ENCODE measurements around the gene IQSEC2.

The IQSEC2 gene

DNA sequence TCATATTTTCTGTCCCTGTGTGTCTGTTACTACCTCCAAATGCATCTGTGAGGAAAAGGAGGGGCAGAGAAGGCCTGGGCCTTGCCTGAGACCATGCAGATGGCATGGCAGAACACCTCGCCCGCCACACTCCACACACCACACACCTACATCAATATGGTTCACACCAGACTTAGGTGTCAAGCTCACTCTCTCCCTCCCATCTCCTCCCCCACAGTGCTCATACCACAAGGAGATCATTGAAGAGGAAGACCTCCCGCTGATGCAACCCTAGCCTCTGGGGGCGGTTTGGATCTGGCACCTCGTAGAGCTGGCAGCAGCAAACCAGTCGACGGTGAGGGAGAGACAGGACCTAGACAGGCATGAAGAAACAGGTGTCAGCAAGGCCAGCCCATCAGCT, 39.8 kb downstream of the IQSEC2 start:
- no peak for DNase-seq

DNA sequence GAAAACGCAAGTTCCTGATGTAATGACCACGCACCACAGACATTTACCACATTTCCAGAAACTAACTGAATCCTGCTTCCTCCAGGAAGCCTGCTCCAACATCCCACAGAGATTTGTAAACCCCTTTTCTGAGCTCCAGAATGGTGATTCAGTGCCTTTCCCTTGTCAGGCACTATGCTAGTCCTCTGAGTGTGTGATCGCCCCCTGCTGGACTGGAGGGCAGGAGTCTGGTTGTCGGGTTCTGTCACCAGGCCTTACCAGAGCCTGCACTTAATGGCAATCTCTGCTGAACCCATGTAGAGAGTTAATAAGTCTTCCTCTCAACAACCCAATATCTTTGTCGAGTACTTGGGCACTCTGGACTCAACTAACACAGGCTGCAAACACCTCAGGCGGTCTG, 41.9 kb downstream of the IQSEC2 start:
- no peak for DNase-seq

- no peak for DNase-seq
Measured at GRCh38 chrX:53237056-53237455, 44.3 kb downstream of the IQSEC2 start.

- DNase-seq, result no peak
Measured at GRCh38 chrX:53236025-53236679, 45.2 kb downstream of the IQSEC2 start.

DNA sequence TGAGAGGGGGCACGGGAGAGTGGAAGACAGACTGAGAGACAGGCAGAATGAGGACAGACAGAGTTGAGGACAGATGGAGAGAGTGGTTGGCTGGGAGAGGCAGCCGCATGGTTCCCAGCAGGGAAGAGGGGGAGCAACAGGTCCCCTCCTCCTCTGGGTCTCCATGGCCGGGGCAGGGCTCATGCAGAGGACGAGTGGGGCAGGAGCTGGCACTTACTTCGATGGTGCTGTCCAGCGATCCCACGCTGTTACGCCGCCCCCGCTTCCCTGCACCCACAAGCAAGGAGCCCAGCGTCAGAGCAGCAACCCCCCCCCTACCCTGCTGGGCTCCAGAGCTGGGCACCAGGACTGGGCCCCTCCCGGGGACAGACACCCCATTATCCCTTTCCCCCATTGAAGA, 45.8 kb downstream of the IQSEC2 start:
- no peak for DNase-seq

- DNase-seq, result no peak
Measured at GRCh38 chrX:53234484-53234883, 46.9 kb downstream of the IQSEC2 start.

DNA sequence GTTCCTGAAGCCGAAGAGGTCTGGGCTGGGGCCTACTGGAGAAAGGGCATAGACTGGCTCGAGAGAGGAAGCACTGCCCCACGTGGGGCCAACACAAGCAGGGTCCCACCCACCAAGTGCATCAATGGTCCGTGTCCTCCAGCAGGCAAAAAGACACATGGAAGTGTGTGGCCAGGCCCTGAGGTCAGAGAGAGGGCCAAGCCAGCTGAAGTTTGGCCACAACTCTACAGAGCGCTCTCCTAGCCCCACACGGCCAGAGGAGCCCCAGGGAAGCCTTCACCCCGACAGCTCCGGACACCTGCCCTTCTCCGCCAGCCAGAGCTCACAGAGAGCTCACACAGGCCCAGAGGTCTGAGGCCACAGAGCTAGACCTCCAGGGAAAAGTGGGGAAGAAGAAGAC, 47.8 kb downstream of the IQSEC2 start:
- no peak for DNase-seq

DNA sequence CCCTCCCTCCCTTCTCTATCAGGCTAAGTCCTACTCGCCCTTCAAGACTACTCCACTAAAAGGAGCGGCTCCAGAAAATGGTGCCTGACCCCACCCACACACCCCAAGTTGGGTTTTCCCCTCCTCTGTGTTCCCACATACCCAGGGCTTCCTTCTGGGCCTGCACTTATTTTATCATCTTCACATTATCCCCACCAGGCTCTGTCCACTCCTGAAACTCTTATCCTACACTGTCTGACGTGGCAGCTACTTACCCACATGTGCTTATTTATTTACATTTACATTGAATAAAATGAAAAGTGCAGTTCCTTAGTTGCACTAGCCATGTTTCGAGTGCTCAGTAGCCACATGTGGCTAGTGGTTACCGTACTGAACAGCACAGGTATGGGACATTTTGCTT, 51.3 kb downstream of the IQSEC2 start:
- no peak for DNase-seq

DNA sequence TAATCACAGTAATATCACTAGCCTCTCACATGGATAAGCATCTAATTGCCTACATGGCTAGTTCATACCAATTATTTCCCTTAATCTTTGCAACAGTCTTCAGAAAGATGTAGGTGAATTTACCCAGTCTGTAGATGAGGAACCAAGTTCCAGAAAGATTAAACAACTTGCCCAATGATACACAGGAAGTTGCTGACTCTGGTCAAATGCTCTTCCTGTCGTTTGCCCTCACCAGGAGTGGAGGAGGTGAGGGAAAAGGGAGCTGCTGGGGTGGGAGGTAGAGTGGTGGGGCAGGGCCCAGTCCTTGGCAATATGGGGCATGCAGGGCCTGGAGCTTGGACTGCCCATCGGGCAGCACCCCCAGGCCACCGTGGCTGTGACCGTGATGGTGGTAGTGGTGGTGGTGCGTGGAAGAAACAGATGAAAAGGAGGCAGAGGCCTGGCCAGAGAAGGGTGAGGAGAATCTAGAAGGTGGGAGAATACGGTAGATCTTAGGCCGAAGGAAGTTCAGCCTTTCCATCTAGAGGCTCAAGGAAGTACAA, 54.1 kb downstream of the IQSEC2 start:
- no peak for DNase-seq

DNA sequence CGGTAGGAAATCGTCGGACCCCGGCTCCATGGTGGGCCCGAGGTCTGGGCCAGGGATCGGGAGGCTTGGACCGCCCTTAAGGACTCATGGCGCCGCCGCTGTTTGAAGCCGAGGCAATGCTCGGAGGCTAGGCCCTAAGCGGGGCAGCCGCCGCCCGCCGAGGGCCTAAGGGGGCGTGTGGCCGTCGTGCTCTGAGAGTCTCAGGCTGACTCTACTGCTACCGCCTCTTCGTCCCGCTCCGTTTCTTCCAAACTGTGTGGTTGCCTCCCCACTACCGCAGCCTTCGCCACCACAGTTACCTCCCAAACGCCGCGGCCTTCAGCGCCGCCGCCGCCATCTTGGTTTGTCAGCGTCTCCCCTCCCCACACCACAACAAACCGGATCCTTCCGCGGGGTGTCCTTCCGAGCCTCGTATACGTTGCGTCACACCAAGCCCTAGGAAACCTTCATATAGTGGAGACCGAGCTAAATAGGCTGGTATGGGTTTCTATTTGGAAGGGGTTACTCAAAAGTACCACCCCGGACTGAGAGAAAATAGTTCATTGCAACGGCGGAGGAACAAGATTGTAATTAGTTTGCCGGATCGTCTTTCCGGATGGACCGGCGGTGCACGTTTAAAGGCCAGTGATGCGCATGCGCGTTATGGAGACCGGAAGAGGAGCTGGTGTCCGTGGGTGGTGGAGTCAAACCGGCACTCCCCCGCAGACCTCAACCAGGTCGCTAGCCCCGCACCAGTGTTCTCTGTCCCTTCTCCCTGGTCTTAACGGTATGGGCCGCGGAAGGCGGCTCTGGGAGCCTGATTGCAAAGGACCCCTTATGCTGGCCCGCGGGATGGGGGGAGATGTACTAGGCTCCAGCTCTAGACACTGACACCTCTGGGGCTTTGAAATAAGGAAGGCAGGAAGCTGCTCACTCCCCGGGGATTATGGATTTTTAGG, 56.3 kb downstream of the IQSEC2 start, which contains the start of gene KDM5C:
TSS of gene KDM5C (minus strand) at position 348 of the 938 bp plus-strand sequence. CDS start at position 30, 318 bp downstream.
- peak; percentile 63 for DNase-seq

GRCh38 chrX:53223955-53224859, 57.2 kb downstream of the IQSEC2 start:
- peak; percentile 32 for DNase-seq

DNA sequence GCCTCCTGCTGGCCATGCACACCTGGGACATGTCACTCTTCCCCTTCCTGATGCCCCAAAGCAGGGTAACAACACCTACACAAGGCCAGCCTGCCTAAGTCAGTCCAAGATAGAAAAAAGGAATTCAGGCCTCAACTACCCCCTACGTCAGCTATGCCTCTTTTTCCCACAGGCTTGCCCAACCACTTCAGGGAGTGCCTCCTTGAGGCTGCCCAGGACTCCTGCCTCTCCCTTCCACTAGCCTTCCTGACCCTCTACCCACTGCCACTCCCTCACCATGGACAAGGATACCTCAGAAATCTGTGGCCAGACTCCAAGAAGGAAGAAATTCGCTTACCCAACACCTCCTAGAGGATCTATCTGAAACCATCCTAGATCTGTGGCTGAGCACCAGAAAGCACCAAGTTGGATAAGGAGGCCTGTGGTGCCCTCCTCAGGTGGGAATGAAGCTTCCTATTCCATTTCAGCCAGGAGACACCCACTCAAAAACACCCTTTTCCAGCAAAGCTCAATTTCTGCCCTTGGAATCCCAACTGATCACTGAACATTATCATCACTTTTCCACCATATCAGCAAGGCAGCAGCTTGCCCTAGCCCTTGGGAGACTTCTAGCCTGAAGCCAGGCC, 58.2 kb downstream of the IQSEC2 start:
- no peak for DNase-seq
